HG02973 (cell line): ENCODE results near the gene KIR3DL1.
"Not testable (repeated sequence)": the region's sequence is repeated elsewhere in the genome, so short reads cannot be mapped to it uniquely, and the experiment has no call there.

Experiments used
- ATAC-seq: cut with Tn5 transposase; IDR thresholded peaks from one replicate; pipeline ENCODE4 v1.9.1; 2021; ENCODE audit warnings: moderate library complexity; ENCODE audit not compliant: unreplicated experiment

The KIR3DL1 gene

GRCh38 chr19:54806516-54806838 is 9.8 kb upstream of the KIR3DL1 start:
- ATAC-seq: no peak

- not testable (repeated sequence) for ATAC-seq
Measured at GRCh38 chr19:54814571-54814970, 1.7 kb upstream of the KIR3DL1 start.

GRCh38 chr19:54817670-54818536 is 1.6 kb downstream of the KIR3DL1 start:
- ATAC-seq: no peak

GRCh38 chr19:54824416-54824815 is 8.1 kb downstream of the KIR3DL1 start:
- ATAC-seq: not testable (repeated sequence)

- ATAC-seq: not testable (repeated sequence)
Measured at GRCh38 chr19:54825326-54825725, 9.1 kb downstream of the KIR3DL1 start.

- ATAC-seq: not testable (repeated sequence)
Measured at GRCh38 chr19:54828064-54828463, 11.8 kb downstream of the KIR3DL1 start.

- ATAC-seq: not testable (repeated sequence)
Measured at GRCh38 chr19:54832496-54832895, 16.2 kb downstream of the KIR3DL1 start, which contains the start of gene KIR2DS4. Gene KIR2DS4, plus strand, starts transcription at chr19:54832676.

- ATAC-seq: not testable (repeated sequence)
Measured at GRCh38 chr19:54835126-54835525, 18.9 kb downstream of the KIR3DL1 start.

GRCh38 chr19:54837522-54837921 is 21.3 kb downstream of the KIR3DL1 start:
- not testable (repeated sequence) for ATAC-seq

- ATAC-seq: not testable (repeated sequence)
Measured at GRCh38 chr19:54843171-54843570, 26.9 kb downstream of the KIR3DL1 start.

GRCh38 chr19:54850061-54850640 is 33.9 kb downstream of the KIR3DL1 start, which contains the start of gene KIR3DL2:
Gene KIR3DL2, plus strand, starts transcription at chr19:54850443. Its CDS starts 33 bp downstream, at chr19:54850476.
- ATAC-seq: not testable (repeated sequence)

- ATAC-seq: no peak
Measured at GRCh38 chr19:54850930-54851329, 34.7 kb downstream of the KIR3DL1 start.

- ATAC-seq: no peak
Measured at GRCh38 chr19:54851353-54851752, 35.1 kb downstream of the KIR3DL1 start.

GRCh38 chr19:54855241-54855640 is 39.0 kb downstream of the KIR3DL1 start:
- ATAC-seq: not testable (repeated sequence)

GRCh38 chr19:54858476-54858875 is 42.2 kb downstream of the KIR3DL1 start:
- ATAC-seq: not testable (repeated sequence)

GRCh38 chr19:54859421-54859820 is 43.2 kb downstream of the KIR3DL1 start:
- ATAC-seq: not testable (repeated sequence)

- ATAC-seq: not testable (repeated sequence)
Measured at GRCh38 chr19:54863459-54863858, 47.2 kb downstream of the KIR3DL1 start.

GRCh38 chr19:54871696-54872095 is 55.4 kb downstream of the KIR3DL1 start:
- ATAC-seq: no peak

- ATAC-seq: no peak
Measured at GRCh38 chr19:54873990-54874389, 57.7 kb downstream of the KIR3DL1 start, which contains the start of gene FCAR. Gene FCAR, plus strand, starts transcription at chr19:54874235. Its CDS starts 55 bp downstream, at chr19:54874290.

GRCh38 chr19:54875506-54875905 is 59.2 kb downstream of the KIR3DL1 start:
- no peak for ATAC-seq

- ATAC-seq: no peak
Measured at GRCh38 chr19:54877471-54877870, 61.2 kb downstream of the KIR3DL1 start.
